ENCODE data around the gene ZNF486.
"Not testable (repeated sequence)": the region's sequence is repeated elsewhere in the genome, so short reads cannot be mapped to it uniquely, and the experiment has no call there.

The ZNF486 gene

GRCh38 chr19:20243629-20244028 is 76.6 kb downstream of the ZNF486 start:
- TF ChIP-seq POLR2A (IDR thresholded peaks at IDR 0.05; ENCODE audit: low read depth, low read length) (no peak), TAF1 (IDR thresholded peaks at IDR 0.05; ENCODE audit: borderline replicate concordance, low read depth, low read length) (no peak), POLR2AphosphoS5 (IDR thresholded peaks at IDR 0.05; ENCODE audit: low read depth, low read length) (no peak)
- no peak for FAIRE-seq

GRCh38 chr19:20244356-20244755 is 77.3 kb downstream of the ZNF486 start:
- DNase-seq (ENCODE audit: insufficient read length) (no peak), FAIRE-seq (no peak)
- TF ChIP-seq POLR2A (IDR thresholded peaks at IDR 0.05; ENCODE audit: low read depth, low read length), result no peak
- no peak for TF ChIP-seq TAF1 (IDR thresholded peaks at IDR 0.05; ENCODE audit: borderline replicate concordance, low read depth, low read length)
- TF ChIP-seq POLR2AphosphoS5 (IDR thresholded peaks at IDR 0.05; ENCODE audit: low read depth, low read length), result no peak

More at GRCh38 chr19:20243629-20244028, 76.6 kb downstream of the ZNF486 start:
- no peak for DNase-seq (ENCODE audit: insufficient read length)

- no peak for FAIRE-seq
- DNase-seq (ENCODE audit: insufficient read length), result no peak
- TF ChIP-seq POLR2AphosphoS5 (IDR thresholded peaks at IDR 0.05; ENCODE audit: low read depth, low read length) (no peak), TAF1 (IDR thresholded peaks at IDR 0.05; ENCODE audit: borderline replicate concordance, low read depth, low read length) (no peak), POLR2A (IDR thresholded peaks at IDR 0.05; ENCODE audit: low read depth, low read length) (no peak)
Observed at GRCh38 chr19:20245309-20245708, 78.3 kb downstream of the ZNF486 start.

GRCh38 chr19:20247016-20247683 is 80.1 kb downstream of the ZNF486 start:
- no peak for TF ChIP-seq TAF1 (IDR thresholded peaks at IDR 0.05; ENCODE audit: borderline replicate concordance, low read depth, low read length)
- TF ChIP-seq POLR2AphosphoS5 (IDR thresholded peaks at IDR 0.05; ENCODE audit: low read depth, low read length), result no peak
- FAIRE-seq (no peak), DNase-seq (ENCODE audit: insufficient read length) (no peak)

- not testable (repeated sequence) for FAIRE-seq; DNase-seq (ENCODE audit: insufficient read length)
Observed at GRCh38 chr19:20248258-20248657, 81.2 kb downstream of the ZNF486 start.
